ENCODE results near the gene HDHD5.

HDHD5 gene

GRCh38 chr22:17158568-17159503 is at the start of gene HDHD5:
Gene HDHD5 (minus strand): TSS chr22:17159277. CDS start chr22:17159251, 26 bp downstream.
- peak within 1 kb of the TSS; percentile 72 for H3K27ac ChIP-seq (ENCODE audit: low read depth, low read length)

GRCh38 chr22:17205432-17205831 is 46.4 kb upstream of the HDHD5 start:
- H3K9me3 ChIP-seq (ENCODE audit: control insufficient read depth, insufficient read depth, low read length): no peaks in the 10 kb centered on the region
- H3K27me3 ChIP-seq (ENCODE audit: control insufficient read depth, insufficient read depth, low read length): no peaks in the 10 kb centered on the region
- H3K9ac ChIP-seq (ENCODE audit: low read depth, low read length): no peak overlapping the region
- H3K36me3 ChIP-seq (ENCODE audit: control insufficient read depth, insufficient read depth, low read length): no peaks in the 10 kb centered on the region
- no peak overlapping the region for H3K27ac ChIP-seq (ENCODE audit: low read depth, low read length)
- no peak overlapping the region for H3K4me3 ChIP-seq (ENCODE audit: low read depth, low read length)
- H3K4me1 ChIP-seq (ENCODE audit: control insufficient read depth, insufficient read depth, low read length): peaks cover 10% of the 10 kb centered on the region

More at GRCh38 chr22:17158568-17159503, at the start of gene HDHD5:
- Histone ChIP-seq H3K4me3 (ENCODE audit: low read depth, low read length) (peak within 1 kb of the TSS; percentile 77), H3K9me3 (ENCODE audit: control insufficient read depth, insufficient read depth, low read length) (no peaks in the 10 kb centered on the region), H3K9ac (ENCODE audit: low read depth, low read length) (peak within 1 kb of the TSS; percentile 83), H3K4me1 (ENCODE audit: control insufficient read depth, insufficient read depth, low read length) (no peaks in the 10 kb centered on the region; the same call in 1 of the 2 replicates), H3K36me3 (ENCODE audit: control insufficient read depth, insufficient read depth, low read length) (peaks cover 10% of the 10 kb centered on the region), H3K27me3 (ENCODE audit: control insufficient read depth, insufficient read depth, low read length) (no peaks in the 10 kb centered on the region)

DNA sequence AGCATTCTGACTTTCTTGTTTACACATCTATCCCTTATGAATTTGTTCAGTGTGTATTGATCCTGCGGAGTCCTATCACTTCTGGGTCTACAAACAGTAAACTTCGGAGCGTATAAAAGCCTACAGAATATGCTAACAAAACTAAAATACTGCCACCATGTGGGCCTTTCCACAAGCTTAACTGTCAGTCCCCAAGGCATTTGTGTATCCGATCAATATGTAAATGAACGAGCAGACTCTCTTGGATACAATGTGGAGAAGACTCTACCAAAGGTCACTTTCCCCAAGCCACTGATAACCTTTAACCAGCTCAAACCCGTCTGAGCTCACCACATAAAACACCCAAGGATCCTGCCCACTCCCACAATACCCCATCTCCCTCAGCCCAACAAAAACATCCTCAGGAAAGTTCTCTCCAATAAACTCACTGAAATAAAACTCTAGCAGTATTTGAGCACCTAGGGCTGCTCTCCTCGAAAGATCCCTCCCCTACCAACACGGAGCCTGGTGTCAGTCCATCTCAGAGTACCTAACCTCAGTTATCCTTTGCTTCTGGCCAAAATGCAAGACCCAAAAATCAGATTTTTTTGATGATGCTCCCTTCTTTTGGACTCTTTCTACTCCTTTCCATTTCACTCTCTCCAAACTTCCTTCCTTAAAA is 42.3 kb upstream of the HDHD5 start:
- H3K27me3 ChIP-seq (ENCODE audit: control insufficient read depth, insufficient read depth, low read length): no peaks in the 10 kb centered on the region
- no peaks in the 10 kb centered on the region for H3K36me3 ChIP-seq (ENCODE audit: control insufficient read depth, insufficient read depth, low read length)
- peak overlapping the region; percentile 7 for H3K27ac ChIP-seq (ENCODE audit: low read depth, low read length)
- no peaks in the 10 kb centered on the region for H3K9me3 ChIP-seq (ENCODE audit: control insufficient read depth, insufficient read depth, low read length)
- H3K4me1 ChIP-seq (ENCODE audit: control insufficient read depth, insufficient read depth, low read length): peaks cover 36% of the 10 kb centered on the region
- H3K9ac ChIP-seq (ENCODE audit: low read depth, low read length): no peak overlapping the region
- no peak overlapping the region for H3K4me3 ChIP-seq (ENCODE audit: low read depth, low read length)

DNA sequence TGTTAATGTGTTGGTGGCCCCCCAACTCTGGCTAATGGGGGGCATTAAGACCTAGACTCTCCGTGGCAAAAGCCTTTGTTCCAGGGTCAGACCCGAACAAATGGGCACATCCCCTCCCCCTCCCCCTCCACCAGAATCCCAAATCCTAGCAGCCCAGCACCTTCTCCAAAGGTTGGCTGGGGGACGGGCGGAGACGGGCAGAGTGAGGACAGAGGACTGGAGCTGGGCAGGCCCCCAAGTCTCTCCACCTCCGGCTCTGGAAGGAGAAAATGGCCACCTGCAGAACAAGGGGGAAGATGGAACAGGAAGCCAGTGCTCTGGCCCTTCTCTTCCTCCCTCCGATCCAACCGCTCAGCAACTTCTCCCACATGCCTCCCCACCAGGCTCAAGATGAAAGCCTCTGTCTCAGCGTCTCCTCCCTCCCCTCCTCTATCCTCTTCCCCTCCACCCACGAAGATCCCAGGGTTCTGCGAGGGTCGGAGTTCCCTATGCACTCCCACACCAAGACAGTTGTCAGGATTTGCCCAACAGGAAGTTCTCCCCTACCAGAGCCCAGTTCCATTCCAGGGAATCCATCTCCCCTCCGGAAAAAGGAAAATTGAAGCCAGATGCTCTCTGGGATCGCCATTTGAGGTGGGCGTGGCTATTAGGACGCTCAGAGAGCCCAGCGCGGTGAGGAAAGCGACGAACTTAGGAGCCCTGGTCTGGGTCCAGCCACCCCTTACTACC is 40.1 kb upstream of the HDHD5 start:
- Histone ChIP-seq H3K36me3 (ENCODE audit: control insufficient read depth, insufficient read depth, low read length) (no peaks in the 10 kb centered on the region), H3K27me3 (ENCODE audit: control insufficient read depth, insufficient read depth, low read length) (no peaks in the 10 kb centered on the region), H3K27ac (ENCODE audit: low read depth, low read length) (peak overlapping the region; percentile 99), H3K9ac (ENCODE audit: low read depth, low read length) (peak overlapping the region; percentile 91), H3K9me3 (ENCODE audit: control insufficient read depth, insufficient read depth, low read length) (no peaks in the 10 kb centered on the region), H3K4me1 (ENCODE audit: control insufficient read depth, insufficient read depth, low read length) (peaks cover 46% of the 10 kb centered on the region), H3K4me3 (ENCODE audit: low read depth, low read length) (peak overlapping the region; percentile 67)

- H3K9ac ChIP-seq (ENCODE audit: low read depth, low read length): peak overlapping the region; percentile 91
These were observed 39.3 kb upstream of the HDHD5 start for GRCh38 chr22:17198170-17199002.

DNA sequence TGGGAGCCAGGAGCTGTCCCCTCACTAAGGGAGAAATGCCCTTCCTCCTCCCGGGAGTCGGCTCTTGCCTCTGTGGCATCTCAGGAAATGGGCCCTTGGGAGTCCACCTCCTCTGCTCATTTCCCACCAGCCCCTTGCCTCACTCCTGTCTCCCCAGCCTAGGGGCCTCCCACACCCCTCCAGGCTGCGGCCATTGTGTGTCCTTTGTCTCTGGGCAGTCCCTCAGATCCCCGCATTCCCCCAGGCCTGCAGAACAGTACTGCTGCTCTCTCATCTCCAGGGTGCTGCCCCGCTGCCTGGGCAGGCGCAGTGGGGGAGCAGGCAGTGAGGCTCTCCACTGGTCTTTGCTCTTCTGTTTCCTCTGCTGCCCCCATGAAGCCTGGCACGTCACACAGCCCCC is 35.1 kb upstream of the HDHD5 start:
- Histone ChIP-seq H3K27me3 (ENCODE audit: control insufficient read depth, insufficient read depth, low read length) (no peaks in the 10 kb centered on the region), H3K27ac (ENCODE audit: low read depth, low read length) (peak overlapping the region; percentile 51), H3K9me3 (ENCODE audit: control insufficient read depth, insufficient read depth, low read length) (no peaks in the 10 kb centered on the region), H3K4me3 (ENCODE audit: low read depth, low read length) (no peak overlapping the region), H3K9ac (ENCODE audit: low read depth, low read length) (no peak overlapping the region), H3K4me1 (ENCODE audit: control insufficient read depth, insufficient read depth, low read length) (peaks cover 30% of the 10 kb centered on the region), H3K36me3 (ENCODE audit: control insufficient read depth, insufficient read depth, low read length) (peaks cover 16% of the 10 kb centered on the region; the same call in 1 of the 2 replicates)

More at GRCh38 chr22:17198170-17199002, 39.3 kb upstream of the HDHD5 start:
- H3K4me3 ChIP-seq (ENCODE audit: low read depth, low read length): peak overlapping the region; percentile 67
- H3K27me3 ChIP-seq (ENCODE audit: control insufficient read depth, insufficient read depth, low read length): no peaks in the 10 kb centered on the region
- H3K27ac ChIP-seq (ENCODE audit: low read depth, low read length): peak overlapping the region; percentile 99
- no peaks in the 10 kb centered on the region for H3K9me3 ChIP-seq (ENCODE audit: control insufficient read depth, insufficient read depth, low read length)
- H3K4me1 ChIP-seq (ENCODE audit: control insufficient read depth, insufficient read depth, low read length): peaks cover 49% of the 10 kb centered on the region
- no peaks in the 10 kb centered on the region for H3K36me3 ChIP-seq (ENCODE audit: control insufficient read depth, insufficient read depth, low read length)

DNA sequence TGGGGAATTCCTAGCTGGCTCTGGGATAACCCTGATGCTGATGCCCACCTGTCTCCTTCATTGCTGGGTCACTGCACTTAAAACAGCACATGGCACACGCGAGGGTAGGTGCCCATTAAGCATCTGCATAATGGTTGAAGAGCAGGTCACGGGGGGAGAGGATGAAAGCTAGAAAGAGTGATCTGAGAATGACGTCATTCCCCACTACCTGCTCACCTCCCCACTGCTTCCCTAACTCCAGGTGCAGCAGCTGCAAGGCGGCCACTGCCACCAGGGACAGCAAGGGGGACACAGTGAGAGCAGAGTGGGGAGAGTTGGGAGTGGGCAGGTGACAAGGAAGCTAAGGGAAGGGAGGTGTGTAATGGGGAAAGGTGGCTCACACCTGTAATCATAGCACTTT is 33.1 kb upstream of the HDHD5 start:
- Histone ChIP-seq H3K9me3 (ENCODE audit: control insufficient read depth, insufficient read depth, low read length) (no peaks in the 10 kb centered on the region), H3K36me3 (ENCODE audit: control insufficient read depth, insufficient read depth, low read length) (peaks cover 25% of the 10 kb centered on the region; the same call in 1 of the 2 replicates), H3K4me1 (ENCODE audit: control insufficient read depth, insufficient read depth, low read length) (peaks cover 17% of the 10 kb centered on the region), H3K27me3 (ENCODE audit: control insufficient read depth, insufficient read depth, low read length) (no peaks in the 10 kb centered on the region), H3K9ac (ENCODE audit: low read depth, low read length) (no peak overlapping the region), H3K4me3 (ENCODE audit: low read depth, low read length) (no peak overlapping the region), H3K27ac (ENCODE audit: low read depth, low read length) (no peak overlapping the region)

DNA sequence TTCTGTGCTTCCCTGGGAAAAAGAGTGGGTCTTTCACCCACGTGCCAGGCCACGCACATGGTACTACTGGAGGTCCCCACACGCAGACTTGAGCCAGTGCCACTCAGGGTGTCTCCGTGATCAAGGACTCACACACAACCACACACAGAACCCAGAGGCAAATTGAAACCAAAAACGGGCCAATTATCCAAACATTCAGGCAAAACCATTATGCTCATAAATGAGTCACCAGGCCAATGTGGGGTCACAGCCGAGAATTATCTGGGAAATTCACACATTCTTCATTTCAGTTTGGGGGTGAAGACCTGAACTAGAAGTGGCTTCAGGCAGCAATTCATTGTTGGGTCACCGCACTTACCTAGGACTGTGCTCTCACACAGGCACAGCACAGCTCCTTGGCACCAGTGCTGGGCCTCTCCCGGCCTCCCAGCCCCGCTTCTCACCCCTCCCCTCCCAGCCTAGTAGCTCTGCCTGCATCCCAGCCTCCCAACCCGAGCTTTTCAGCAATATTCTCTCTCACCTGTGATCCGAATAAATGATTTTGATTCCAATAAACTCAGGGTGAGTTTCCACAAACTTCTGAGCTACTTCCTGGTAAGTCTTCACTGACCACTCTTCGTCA is 32.2 kb upstream of the HDHD5 start:
- no peaks in the 10 kb centered on the region for H3K9me3 ChIP-seq (ENCODE audit: control insufficient read depth, insufficient read depth, low read length)
- no peaks in the 10 kb centered on the region for H3K27me3 ChIP-seq (ENCODE audit: control insufficient read depth, insufficient read depth, low read length)
- H3K36me3 ChIP-seq (ENCODE audit: control insufficient read depth, insufficient read depth, low read length): peaks cover 27% of the 10 kb centered on the region; the same call in 1 of the 2 replicates
- no peak overlapping the region for H3K9ac ChIP-seq (ENCODE audit: low read depth, low read length)
- H3K27ac ChIP-seq (ENCODE audit: low read depth, low read length): no peak overlapping the region
- H3K4me3 ChIP-seq (ENCODE audit: low read depth, low read length): no peak overlapping the region
- peaks cover 11% of the 10 kb centered on the region; the same call in 1 of the 2 replicates for H3K4me1 ChIP-seq (ENCODE audit: control insufficient read depth, insufficient read depth, low read length)

- H3K27ac ChIP-seq (ENCODE audit: low read depth, low read length): no peak overlapping the region
- H3K9ac ChIP-seq (ENCODE audit: low read depth, low read length): no peak overlapping the region
- H3K27me3 ChIP-seq (ENCODE audit: control insufficient read depth, insufficient read depth, low read length): no peaks in the 10 kb centered on the region
- H3K9me3 ChIP-seq (ENCODE audit: control insufficient read depth, insufficient read depth, low read length): no peaks in the 10 kb centered on the region
- no peak overlapping the region for H3K4me3 ChIP-seq (ENCODE audit: low read depth, low read length)
- peaks cover 11% of the 10 kb centered on the region; the same call in 1 of the 2 replicates for H3K4me1 ChIP-seq (ENCODE audit: control insufficient read depth, insufficient read depth, low read length)
- peaks cover 32% of the 10 kb centered on the region for H3K36me3 ChIP-seq (ENCODE audit: control insufficient read depth, insufficient read depth, low read length)
These were observed 31.6 kb upstream of the HDHD5 start for GRCh38 chr22:17190702-17191101.

- Histone ChIP-seq H3K9me3 (ENCODE audit: control insufficient read depth, insufficient read depth, low read length) (no peaks in the 10 kb centered on the region), H3K4me1 (ENCODE audit: control insufficient read depth, insufficient read depth, low read length) (peaks cover 11% of the 10 kb centered on the region), H3K4me3 (ENCODE audit: low read depth, low read length) (no peak overlapping the region), H3K27ac (ENCODE audit: low read depth, low read length) (no peak overlapping the region), H3K36me3 (ENCODE audit: control insufficient read depth, insufficient read depth, low read length) (peaks cover 12% of the 10 kb centered on the region), H3K27me3 (ENCODE audit: control insufficient read depth, insufficient read depth, low read length) (no peaks in the 10 kb centered on the region), H3K9ac (ENCODE audit: low read depth, low read length) (no peak overlapping the region)
These were observed 17.6 kb upstream of the HDHD5 start for GRCh38 chr22:17176715-17177114.
